ENCODE results near the gene CARMIL1. TPM values are rescaled to one million over a fixed set of nuclear protein-coding genes. Genes with fewer than 3 reads are reported as not detected.

CARMIL1 gene
- polyA plus RNA-seq, 2 donors = 6.9 to 9.5 TPM

DNA sequence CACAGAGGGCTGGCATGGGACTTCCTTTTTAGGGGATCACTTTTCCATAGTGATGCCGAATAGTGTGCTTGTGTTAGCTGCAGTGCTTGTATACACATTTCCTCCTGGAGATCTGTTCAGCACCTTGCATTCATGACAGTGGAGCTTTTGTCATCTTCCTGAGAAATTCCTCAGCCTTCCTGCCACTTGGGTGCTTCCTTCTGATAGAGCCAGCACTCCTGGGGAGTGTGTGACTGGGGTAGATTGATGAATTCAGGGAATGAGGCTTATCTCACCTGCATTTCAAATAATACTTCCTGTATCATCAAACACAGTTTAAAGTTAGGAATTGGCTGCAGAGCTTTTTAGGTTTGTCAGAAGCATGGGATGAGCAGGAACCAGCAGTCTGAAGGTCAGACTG is 324.1 kb downstream of the CARMIL1 start:
- WGBS, 2 donors = 95 to 100% methylated on average over 1 of the region's 1 CpG
- Histone ChIP-seq H3K27ac (ENCODE audit: low read depth in 2 of 2, low read length in 1 of 2) (no peak overlapping the region), H3K4me3 (ENCODE audit: low read depth in 1 of 2, low read length in 2 of 2) (no peak overlapping the region)

DNA sequence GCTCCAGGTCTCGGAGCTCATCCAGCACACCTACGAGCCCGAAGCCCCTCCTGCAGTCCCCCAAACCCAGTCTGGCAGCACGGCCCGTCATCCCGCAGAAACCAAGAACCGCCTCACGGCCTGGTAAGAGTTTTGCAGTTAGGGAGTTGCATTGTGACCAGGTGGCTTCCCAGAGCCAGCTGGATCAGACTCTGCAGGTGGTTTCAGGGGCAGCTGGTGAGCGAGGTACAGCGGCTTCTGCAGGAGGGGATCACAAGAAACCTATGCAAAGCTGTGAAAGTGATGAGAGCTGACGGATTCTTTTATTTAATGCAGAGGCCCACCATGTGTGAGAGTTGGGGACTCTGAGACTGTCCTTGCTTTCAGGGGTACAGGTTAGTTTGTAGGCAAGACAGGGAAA is 327.0 kb downstream of the CARMIL1 start:
- H3K4me1 ChIP-seq (ENCODE audit: control insufficient read depth in 2 of 2, insufficient read depth in 2 of 2, low read length in 1 of 2) = no peaks in the 10 kb centered on the region
- no peak overlapping the region for H3K4me3 ChIP-seq (ENCODE audit: low read depth in 1 of 2, low read length in 2 of 2)
- H3K9me3 ChIP-seq (ENCODE audit: control insufficient read depth in 2 of 2, insufficient read depth in 1 of 2, low read depth in 1 of 2, low read length in 1 of 2) = no peaks in the 10 kb centered on the region
- H3K27ac ChIP-seq (ENCODE audit: low read depth in 2 of 2, low read length in 1 of 2) = no peak overlapping the region
- no peaks in the 10 kb centered on the region for H3K27me3 ChIP-seq (ENCODE audit: control insufficient read depth in 1 of 2, insufficient read depth in 2 of 2, low read length in 2 of 2)
- WGBS, 2 donors = 93 to 94% methylated on average over 11 of the region's 11 CpGs
- peaks cover 0 to 3% of the 10 kb centered on the region in 2 donors for H3K36me3 ChIP-seq (ENCODE audit: control insufficient read depth in 2 of 2, insufficient read depth in 2 of 2, low read length in 1 of 2)

More for the DNA sequence above, 324.1 kb downstream of the CARMIL1 start:
- no peaks in the 10 kb centered on the region for H3K4me1 ChIP-seq (ENCODE audit: control insufficient read depth in 2 of 2, insufficient read depth in 2 of 2, low read length in 1 of 2)
- H3K27me3 ChIP-seq (ENCODE audit: control insufficient read depth in 1 of 2, insufficient read depth in 2 of 2, low read length in 2 of 2) = no peaks in the 10 kb centered on the region
- no peaks in the 10 kb centered on the region for H3K9me3 ChIP-seq (ENCODE audit: control insufficient read depth in 2 of 2, insufficient read depth in 1 of 2, low read depth in 1 of 2, low read length in 1 of 2)
- H3K36me3 ChIP-seq (ENCODE audit: control insufficient read depth in 2 of 2, insufficient read depth in 2 of 2, low read length in 1 of 2) = peaks cover 0 to 3% of the 10 kb centered on the region in 2 donors

DNA sequence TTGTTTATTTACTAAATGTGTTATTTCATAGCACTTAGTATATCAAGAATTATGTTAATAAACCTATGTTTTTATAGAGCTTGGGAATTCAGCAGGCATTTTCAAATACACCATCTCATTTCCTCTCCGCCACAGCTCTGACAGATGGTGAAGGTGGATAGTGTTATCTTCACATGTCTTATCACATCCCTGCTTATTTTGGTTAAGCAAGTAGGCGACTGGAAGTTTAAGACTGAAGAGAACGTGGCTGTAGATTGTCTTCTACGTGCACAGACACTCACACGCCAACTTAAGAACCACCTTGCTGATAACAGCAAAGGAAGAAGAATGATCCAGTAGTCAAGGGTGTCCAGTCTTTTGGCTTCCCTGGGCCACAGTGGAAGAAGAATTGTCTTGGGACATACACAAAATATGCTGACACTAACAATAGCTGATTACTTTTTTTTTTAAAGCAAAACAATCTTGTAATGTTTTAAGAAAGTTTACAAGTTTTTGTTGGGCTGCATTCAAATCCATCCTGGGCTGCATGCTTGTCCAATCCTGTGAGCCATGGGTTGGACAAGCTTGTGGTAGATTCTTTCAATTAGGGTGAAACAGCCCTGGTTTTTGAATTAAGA is 329.5 kb downstream of the CARMIL1 start:
- H3K4me1 ChIP-seq (ENCODE audit: control insufficient read depth in 2 of 2, insufficient read depth in 2 of 2, low read length in 1 of 2) = no peaks in the 10 kb centered on the region
- no peak overlapping the region for H3K4me3 ChIP-seq (ENCODE audit: low read depth in 1 of 2, low read length in 2 of 2)
- 88 to 91% methylated on average over 5 of the region's 5 CpGs for WGBS, 2 donors
- H3K27me3 ChIP-seq (ENCODE audit: control insufficient read depth in 1 of 2, insufficient read depth in 2 of 2, low read length in 2 of 2) = no peaks in the 10 kb centered on the region
- no peak overlapping the region for H3K27ac ChIP-seq (ENCODE audit: low read depth in 2 of 2, low read length in 1 of 2)
- H3K9me3 ChIP-seq (ENCODE audit: control insufficient read depth in 2 of 2, insufficient read depth in 1 of 2, low read depth in 1 of 2, low read length in 1 of 2) = no peaks in the 10 kb centered on the region
- peaks cover 2 to 3% of the 10 kb centered on the region in 2 donors for H3K36me3 ChIP-seq (ENCODE audit: control insufficient read depth in 2 of 2, insufficient read depth in 2 of 2, low read length in 1 of 2)

GRCh38 chr6:25612666-25613065 is 333.5 kb downstream of the CARMIL1 start:
- Histone ChIP-seq H3K36me3 (ENCODE audit: control insufficient read depth in 2 of 2, insufficient read depth in 2 of 2, low read length in 1 of 2) (peaks cover 2 to 3% of the 10 kb centered on the region in 2 donors), H3K27me3 (ENCODE audit: control insufficient read depth in 1 of 2, insufficient read depth in 2 of 2, low read length in 2 of 2) (no peaks in the 10 kb centered on the region), H3K9me3 (ENCODE audit: control insufficient read depth in 2 of 2, insufficient read depth in 1 of 2, low read depth in 1 of 2, low read length in 1 of 2) (no peaks in the 10 kb centered on the region), H3K4me1 (ENCODE audit: control insufficient read depth in 2 of 2, insufficient read depth in 2 of 2, low read length in 1 of 2) (no peaks in the 10 kb centered on the region), H3K4me3 (ENCODE audit: low read depth in 1 of 2, low read length in 2 of 2) (no peak overlapping the region), H3K27ac (ENCODE audit: low read depth in 2 of 2, low read length in 1 of 2) (no peak overlapping the region)
- WGBS, 2 donors = 59 to 60% methylated on average over 3 of the region's 3 CpGs

- H3K4me3 ChIP-seq (ENCODE audit: low read depth in 1 of 2, low read length in 2 of 2) = no peak overlapping the region
- 84 to 85% methylated on average over 1 of the region's 1 CpG for WGBS, 2 donors
- peaks cover 2 to 3% of the 10 kb centered on the region in 2 donors for H3K36me3 ChIP-seq (ENCODE audit: control insufficient read depth in 2 of 2, insufficient read depth in 2 of 2, low read length in 1 of 2)
- no peaks in the 10 kb centered on the region for H3K9me3 ChIP-seq (ENCODE audit: control insufficient read depth in 2 of 2, insufficient read depth in 1 of 2, low read depth in 1 of 2, low read length in 1 of 2)
- H3K27ac ChIP-seq (ENCODE audit: low read depth in 2 of 2, low read length in 1 of 2) = no peak overlapping the region
- no peaks in the 10 kb centered on the region for H3K27me3 ChIP-seq (ENCODE audit: control insufficient read depth in 1 of 2, insufficient read depth in 2 of 2, low read length in 2 of 2)
- no peaks in the 10 kb centered on the region for H3K4me1 ChIP-seq (ENCODE audit: control insufficient read depth in 2 of 2, insufficient read depth in 2 of 2, low read length in 1 of 2)
Measured at GRCh38 chr6:25613415-25613814, 334.2 kb downstream of the CARMIL1 start.

DNA sequence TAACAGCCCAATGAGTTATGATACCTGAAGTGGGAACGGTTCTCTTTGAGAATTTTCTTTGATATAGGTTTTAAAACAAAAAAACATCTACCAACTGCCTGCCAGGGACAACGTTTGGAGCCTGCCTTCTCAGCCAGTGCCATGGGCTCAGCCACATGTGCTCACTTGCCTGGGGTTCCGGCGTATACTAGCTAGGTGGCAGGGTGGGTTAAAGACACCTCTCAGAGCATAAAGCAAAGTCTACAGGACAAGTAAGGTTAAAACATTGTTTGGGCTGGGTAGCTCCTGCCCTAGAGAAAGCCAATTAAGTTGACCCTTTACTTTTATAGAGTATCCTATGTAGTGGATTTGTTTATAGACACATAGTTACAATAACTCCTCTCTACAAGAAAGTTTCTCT is 334.9 kb downstream of the CARMIL1 start:
- H3K27me3 ChIP-seq (ENCODE audit: control insufficient read depth in 1 of 2, insufficient read depth in 2 of 2, low read length in 2 of 2) = no peaks in the 10 kb centered on the region
- H3K4me3 ChIP-seq (ENCODE audit: low read depth in 1 of 2, low read length in 2 of 2) = no peak overlapping the region
- WGBS, 2 donors = 78% methylated on average over 4 of the region's 4 CpGs
- peaks cover 2 to 5% of the 10 kb centered on the region in 2 donors for H3K36me3 ChIP-seq (ENCODE audit: control insufficient read depth in 2 of 2, insufficient read depth in 2 of 2, low read length in 1 of 2)
- H3K9me3 ChIP-seq (ENCODE audit: control insufficient read depth in 2 of 2, insufficient read depth in 1 of 2, low read depth in 1 of 2, low read length in 1 of 2) = no peaks in the 10 kb centered on the region
- H3K27ac ChIP-seq (ENCODE audit: low read depth in 2 of 2, low read length in 1 of 2) = no peak overlapping the region
- no peaks in the 10 kb centered on the region for H3K4me1 ChIP-seq (ENCODE audit: control insufficient read depth in 2 of 2, insufficient read depth in 2 of 2, low read length in 1 of 2)

- 97 to 98% methylated on average over 1 of the region's 1 CpG for WGBS, 2 donors
- H3K4me1 ChIP-seq (ENCODE audit: control insufficient read depth in 2 of 2, insufficient read depth in 2 of 2, low read length in 1 of 2) = no peaks in the 10 kb centered on the region
- peaks cover 2 to 7% of the 10 kb centered on the region in 2 donors for H3K36me3 ChIP-seq (ENCODE audit: control insufficient read depth in 2 of 2, insufficient read depth in 2 of 2, low read length in 1 of 2)
- no peaks in the 10 kb centered on the region for H3K27me3 ChIP-seq (ENCODE audit: control insufficient read depth in 1 of 2, insufficient read depth in 2 of 2, low read length in 2 of 2)
- H3K27ac ChIP-seq (ENCODE audit: low read depth in 2 of 2, low read length in 1 of 2) = no peak overlapping the region
- no peaks in the 10 kb centered on the region for H3K9me3 ChIP-seq (ENCODE audit: control insufficient read depth in 2 of 2, insufficient read depth in 1 of 2, low read depth in 1 of 2, low read length in 1 of 2)
- no peak overlapping the region for H3K4me3 ChIP-seq (ENCODE audit: low read depth in 1 of 2, low read length in 2 of 2)
Measured at GRCh38 chr6:25615471-25615870, 336.3 kb downstream of the CARMIL1 start.

DNA sequence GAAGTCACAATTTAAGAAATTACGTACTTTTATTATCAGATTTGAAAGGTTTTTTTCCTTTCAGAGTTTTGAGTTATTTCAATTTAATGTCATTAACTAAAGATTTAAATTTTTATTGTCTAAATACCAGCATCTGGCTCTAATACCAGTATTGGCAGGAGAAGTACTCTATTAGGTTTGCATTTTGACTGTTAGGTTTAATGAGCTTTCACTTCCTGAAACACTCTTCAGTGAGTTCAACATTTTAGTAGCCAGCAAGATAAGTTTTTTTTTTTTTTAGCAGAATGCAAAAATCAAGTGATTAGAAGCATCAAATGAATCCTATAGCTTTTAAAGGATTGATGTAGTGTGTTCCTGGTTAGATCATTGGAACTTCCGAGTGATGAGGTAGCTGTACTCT is 338.8 kb downstream of the CARMIL1 start:
- Histone ChIP-seq H3K9me3 (ENCODE audit: control insufficient read depth in 2 of 2, insufficient read depth in 1 of 2, low read depth in 1 of 2, low read length in 1 of 2) (no peaks in the 10 kb centered on the region), H3K36me3 (ENCODE audit: control insufficient read depth in 2 of 2, insufficient read depth in 2 of 2, low read length in 1 of 2) (peaks cover 0 to 4% of the 10 kb centered on the region in 2 donors), H3K4me1 (ENCODE audit: control insufficient read depth in 2 of 2, insufficient read depth in 2 of 2, low read length in 1 of 2) (no peaks in the 10 kb centered on the region), H3K27me3 (ENCODE audit: control insufficient read depth in 1 of 2, insufficient read depth in 2 of 2, low read length in 2 of 2) (no peaks in the 10 kb centered on the region), H3K27ac (ENCODE audit: low read depth in 2 of 2, low read length in 1 of 2) (no peak overlapping the region), H3K4me3 (ENCODE audit: low read depth in 1 of 2, low read length in 2 of 2) (no peak overlapping the region)
- WGBS, 2 donors = 86 to 93% methylated on average over 2 of the region's 2 CpGs

DNA sequence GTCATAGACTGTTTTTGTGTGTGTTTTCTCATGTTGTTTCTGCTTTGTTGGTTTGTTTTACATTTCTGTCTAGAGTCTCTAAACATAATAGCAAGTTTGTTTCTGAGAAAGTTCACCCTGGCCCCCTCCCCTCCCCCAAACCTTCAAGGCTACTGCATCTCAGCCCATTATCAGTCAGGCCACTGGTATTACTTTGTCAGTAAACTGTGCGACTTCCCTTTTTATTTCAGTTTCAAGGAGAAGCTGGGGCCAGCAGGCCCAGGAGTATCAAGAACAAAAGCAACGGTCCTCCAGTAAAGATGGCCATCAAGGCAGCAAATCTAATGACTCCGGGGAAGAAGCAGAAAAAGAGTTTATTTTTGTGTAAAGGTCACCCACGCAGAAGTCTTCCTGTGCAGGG is 340.0 kb downstream of the CARMIL1 start:
- no peaks in the 10 kb centered on the region for H3K9me3 ChIP-seq (ENCODE audit: control insufficient read depth in 2 of 2, insufficient read depth in 1 of 2, low read depth in 1 of 2, low read length in 1 of 2)
- H3K4me1 ChIP-seq (ENCODE audit: control insufficient read depth in 2 of 2, insufficient read depth in 2 of 2, low read length in 1 of 2) = no peaks in the 10 kb centered on the region
- H3K27ac ChIP-seq (ENCODE audit: low read depth in 2 of 2, low read length in 1 of 2) = no peak overlapping the region
- H3K36me3 ChIP-seq (ENCODE audit: control insufficient read depth in 2 of 2, insufficient read depth in 2 of 2, low read length in 1 of 2) = peaks cover 0 to 4% of the 10 kb centered on the region in 2 donors
- no peak overlapping the region for H3K4me3 ChIP-seq (ENCODE audit: low read depth in 1 of 2, low read length in 2 of 2)
- H3K27me3 ChIP-seq (ENCODE audit: control insufficient read depth in 1 of 2, insufficient read depth in 2 of 2, low read length in 2 of 2) = no peaks in the 10 kb centered on the region
- 75 to 76% methylated on average over 4 of the region's 4 CpGs for WGBS, 2 donors

- H3K27ac ChIP-seq (ENCODE audit: low read depth in 2 of 2, low read length in 1 of 2) = no peak overlapping the region
- H3K4me1 ChIP-seq (ENCODE audit: control insufficient read depth in 2 of 2, insufficient read depth in 2 of 2, low read length in 1 of 2) = no peaks in the 10 kb centered on the region
- H3K4me3 ChIP-seq (ENCODE audit: low read depth in 1 of 2, low read length in 2 of 2) = no peak overlapping the region
- H3K9me3 ChIP-seq (ENCODE audit: control insufficient read depth in 2 of 2, insufficient read depth in 1 of 2, low read depth in 1 of 2, low read length in 1 of 2) = no peaks in the 10 kb centered on the region
- no peaks in the 10 kb centered on the region for H3K27me3 ChIP-seq (ENCODE audit: control insufficient read depth in 1 of 2, insufficient read depth in 2 of 2, low read length in 2 of 2)
- whole genome bisulfite sequencing, 2 donors = 85 to 93% methylated on average over 2 of the region's 2 CpGs
- peaks cover 0 to 4% of the 10 kb centered on the region in 2 donors for H3K36me3 ChIP-seq (ENCODE audit: control insufficient read depth in 2 of 2, insufficient read depth in 2 of 2, low read length in 1 of 2)
Measured at GRCh38 chr6:25620391-25620790, 341.2 kb downstream of the CARMIL1 start.

Data from esophagus (tissue), 2 donors.